ENCODE results near the gene MITF. TPM values are rescaled to one million over a fixed set of nuclear protein-coding genes. Genes with fewer than 3 reads are reported as not detected.
"Not testable (repeated sequence)": the region's sequence is repeated elsewhere in the genome, so short reads cannot be mapped to it uniquely, and the experiment has no call there.

The MITF gene
- polyA plus RNA-seq, 1 donor from 2014 or later, result not detected

DNA sequence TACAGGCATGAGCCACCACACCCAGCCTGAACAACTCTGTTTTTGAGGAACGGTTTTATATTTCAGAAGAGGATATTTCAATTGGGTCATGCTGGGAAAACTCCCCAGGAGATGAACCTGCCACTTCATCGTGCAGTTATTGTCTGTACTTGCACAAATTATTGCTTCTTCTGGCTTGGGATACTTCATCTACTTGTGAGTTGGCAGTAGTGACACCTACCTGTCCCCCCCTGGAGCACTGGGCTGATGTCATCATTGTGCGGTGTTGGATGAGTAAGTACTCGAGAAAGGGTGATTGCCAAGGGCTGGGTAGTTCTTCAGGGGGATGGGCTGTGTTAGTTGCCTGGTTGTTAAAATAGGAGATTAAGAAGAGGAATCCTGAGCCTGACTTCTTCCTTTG is 175.1 kb downstream of the MITF start:
- Histone ChIP-seq H3K9me3 (ENCODE audit: low read length) (no peaks in the 10 kb centered on the region), H3K9ac (ENCODE audit: low read length) (no peak overlapping the region), H3K79me2 (replicated peaks; ENCODE audit: insufficient read depth, low read length) (no peaks in the 10 kb centered on the region), H3K4me3 (ENCODE audit: low read length) (no peak overlapping the region), H2AFZ (ENCODE audit: low read depth, low read length) (no peak overlapping the region), H4K20me1 (ENCODE audit: insufficient read depth) (no peaks in the 10 kb centered on the region), H3K27me3 (ENCODE audit: insufficient read depth, low read depth, low read length) (no peaks in the 10 kb centered on the region), H3F3A (ENCODE audit: insufficient read depth, low read length, poor library complexity, severe bottlenecking) (no peaks in the 10 kb centered on the region), H3K4me2 (ENCODE audit: low read length) (no peak overlapping the region), H3K27ac (ENCODE audit: low read length) (no peak overlapping the region), H3K36me3 (ENCODE audit: insufficient read depth, low read length) (no peaks in the 10 kb centered on the region), H3K9me2 (ENCODE audit: insufficient read depth, low read length) (no peaks in the 10 kb centered on the region)
- TF ChIP-seq MXI1 (conservative IDR thresholded peaks at IDR 0.05; ENCODE audit: poor library complexity, severe bottlenecking) (no peak), POLR2AphosphoS5 (IDR thresholded peaks at IDR 0.05) (no peak), RAD21 (conservative IDR thresholded peaks at IDR 0.05) (no peak), EZH2 (IDR thresholded peaks at IDR 0.05; ENCODE audit: borderline replicate concordance, insufficient read depth, low read length, poor library complexity, severe bottlenecking) (no peak), CTCF (IDR thresholded peaks at IDR 0.05; ENCODE audit: poor library complexity, severe bottlenecking) (no peak), SMC3 (conservative IDR thresholded peaks at IDR 0.05; ENCODE audit: poor library complexity) (no peak), EP300 (conservative IDR thresholded peaks at IDR 0.05; ENCODE audit: poor library complexity, severe bottlenecking) (no peak), TAF1 (IDR thresholded peaks at IDR 0.05; ENCODE audit: low read depth) (no peak)
- TF ChIP-seq, protein P1, sequence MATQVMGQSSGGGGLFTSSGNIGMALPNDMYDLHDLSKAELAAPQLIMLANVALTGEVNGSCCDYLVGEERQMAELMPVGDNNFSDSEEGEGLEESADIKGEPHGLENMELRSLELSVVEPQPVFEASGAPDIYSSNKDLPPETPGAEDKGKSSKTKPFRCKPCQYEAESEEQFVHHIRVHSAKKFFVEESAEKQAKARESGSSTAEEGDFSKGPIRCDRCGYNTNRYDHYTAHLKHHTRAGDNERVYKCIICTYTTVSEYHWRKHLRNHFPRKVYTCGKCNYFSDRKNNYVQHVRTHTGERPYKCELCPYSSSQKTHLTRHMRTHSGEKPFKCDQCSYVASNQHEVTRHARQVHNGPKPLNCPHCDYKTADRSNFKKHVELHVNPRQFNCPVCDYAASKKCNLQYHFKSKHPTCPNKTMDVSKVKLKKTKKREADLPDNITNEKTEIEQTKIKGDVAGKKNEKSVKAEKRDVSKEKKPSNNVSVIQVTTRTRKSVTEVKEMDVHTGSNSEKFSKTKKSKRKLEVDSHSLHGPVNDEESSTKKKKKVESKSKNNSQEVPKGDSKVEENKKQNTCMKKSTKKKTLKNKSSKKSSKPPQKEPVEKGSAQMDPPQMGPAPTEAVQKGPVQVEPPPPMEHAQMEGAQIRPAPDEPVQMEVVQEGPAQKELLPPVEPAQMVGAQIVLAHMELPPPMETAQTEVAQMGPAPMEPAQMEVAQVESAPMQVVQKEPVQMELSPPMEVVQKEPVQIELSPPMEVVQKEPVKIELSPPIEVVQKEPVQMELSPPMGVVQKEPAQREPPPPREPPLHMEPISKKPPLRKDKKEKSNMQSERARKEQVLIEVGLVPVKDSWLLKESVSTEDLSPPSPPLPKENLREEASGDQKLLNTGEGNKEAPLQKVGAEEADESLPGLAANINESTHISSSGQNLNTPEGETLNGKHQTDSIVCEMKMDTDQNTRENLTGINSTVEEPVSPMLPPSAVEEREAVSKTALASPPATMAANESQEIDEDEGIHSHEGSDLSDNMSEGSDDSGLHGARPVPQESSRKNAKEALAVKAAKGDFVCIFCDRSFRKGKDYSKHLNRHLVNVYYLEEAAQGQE (IDR thresholded peaks at IDR 0.05; ENCODE audit: borderline replicate concordance), result no peak

DNA sequence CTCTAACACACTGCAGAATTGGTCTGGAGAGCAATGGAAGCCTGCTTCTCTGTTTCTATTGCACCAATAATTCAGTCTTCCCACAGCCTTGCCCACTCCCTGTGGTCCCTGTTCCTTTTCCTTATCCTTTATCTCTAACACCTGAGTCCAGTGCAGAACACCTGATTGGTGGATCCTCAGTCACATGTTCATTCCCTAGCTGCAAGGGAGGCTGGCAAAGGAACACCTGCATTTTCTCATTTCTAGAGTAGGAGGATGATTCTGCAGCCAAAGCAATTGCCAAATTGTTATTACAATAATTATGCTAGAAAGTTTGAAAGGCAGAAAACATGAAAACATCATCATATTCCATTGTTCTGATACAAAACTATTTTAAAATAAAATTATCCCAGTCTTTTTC is 176.5 kb downstream of the MITF start:
- Histone ChIP-seq H3K27me3 (ENCODE audit: insufficient read depth, low read depth, low read length) (no peaks in the 10 kb centered on the region), H3K9me3 (ENCODE audit: low read length) (no peaks in the 10 kb centered on the region), H3K27ac (ENCODE audit: low read length) (no peak overlapping the region), H3K4me2 (ENCODE audit: low read length) (no peak overlapping the region), H3F3A (ENCODE audit: insufficient read depth, low read length, poor library complexity, severe bottlenecking) (no peaks in the 10 kb centered on the region), H3K9me2 (ENCODE audit: insufficient read depth, low read length) (no peaks in the 10 kb centered on the region), H3K36me3 (ENCODE audit: insufficient read depth, low read length) (no peaks in the 10 kb centered on the region), H4K20me1 (ENCODE audit: insufficient read depth) (no peaks in the 10 kb centered on the region), H3K9ac (ENCODE audit: low read length) (no peak overlapping the region), H3K4me3 (ENCODE audit: low read length) (no peak overlapping the region), H2AFZ (ENCODE audit: low read depth, low read length) (no peak overlapping the region), H3K79me2 (replicated peaks; ENCODE audit: insufficient read depth, low read length) (no peaks in the 10 kb centered on the region)
- TF ChIP-seq RAD21 (conservative IDR thresholded peaks at IDR 0.05) (no peak), EZH2 (IDR thresholded peaks at IDR 0.05; ENCODE audit: borderline replicate concordance, insufficient read depth, low read length, poor library complexity, severe bottlenecking) (no peak)

DNA sequence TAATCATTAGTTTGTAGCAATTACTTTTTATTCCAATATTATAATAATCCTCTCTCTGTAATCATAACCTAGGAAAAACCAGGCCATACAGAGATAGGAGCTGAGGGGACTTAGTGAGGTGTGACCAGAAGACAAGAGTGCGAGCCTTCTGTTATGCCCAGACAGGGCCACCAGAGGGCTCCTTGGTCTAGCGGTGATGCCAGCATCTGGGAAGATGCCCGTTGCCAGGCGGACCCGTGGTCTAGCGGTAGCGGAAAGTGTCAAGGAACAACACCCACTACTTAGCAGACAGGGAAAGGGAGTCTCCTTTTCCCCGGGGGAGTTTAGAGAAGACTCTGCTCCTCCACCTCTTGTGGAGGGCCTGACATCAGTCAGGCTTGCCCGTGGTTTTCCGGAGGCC is 180.7 kb downstream of the MITF start:
- H4K20me1 ChIP-seq (ENCODE audit: insufficient read depth); H3K27ac ChIP-seq (ENCODE audit: low read length); H3K9me3 ChIP-seq (ENCODE audit: low read length); H3K79me2 ChIP-seq (replicated peaks; ENCODE audit: insufficient read depth, low read length); H3K4me2 ChIP-seq (ENCODE audit: low read length); H3K9me2 ChIP-seq (ENCODE audit: insufficient read depth, low read length); H2AFZ ChIP-seq (ENCODE audit: low read depth, low read length); H3K36me3 ChIP-seq (ENCODE audit: insufficient read depth, low read length); H3F3A ChIP-seq (ENCODE audit: insufficient read depth, low read length, poor library complexity, severe bottlenecking); H3K9ac ChIP-seq (ENCODE audit: low read length); H3K27me3 ChIP-seq (ENCODE audit: insufficient read depth, low read depth, low read length); H3K4me3 ChIP-seq (ENCODE audit: low read length): not testable (repeated sequence)
